Neuronal stem cell (in vitro differentiated cells): ENCODE measurements around the gene TNFRSF17.
A peak's percentile ranks its signal among the peaks of the same experiment; 100 is the strongest.
"Not testable (repeated sequence)": the region's sequence is repeated elsewhere in the genome, so short reads cannot be mapped to it uniquely, and the experiment has no call there.

ENCODE experiments used
- DNase-seq: peaks from one replicate; pipeline ENCODE4 v3.0.0-alpha.2; 2013; ENCODE audit warnings: low spot score
- H2AFZ ChIP-seq: one replicate; pipeline ENCODE4 v1.6.1; 2013; ENCODE audit warnings: mild to moderate bottlenecking, low read length, inconsistent platforms
- H2AK5ac ChIP-seq: 2 replicates; pipeline ENCODE4 v1.6.1; 2013; ENCODE audit warnings: low read depth, mild to moderate bottlenecking, inconsistent platforms, low read length, moderate library complexity, mixed read lengths
- H2BK120ac ChIP-seq: 2 replicates; pipeline ENCODE4 v1.6.1; 2013; ENCODE audit warnings: low read depth, mild to moderate bottlenecking, inconsistent platforms, low read length, moderate library complexity, mixed read lengths
- H2BK12ac ChIP-seq: one replicate; pipeline ENCODE4 v1.6.1; 2013; ENCODE audit warnings: low read length, inconsistent platforms
- H2BK15ac ChIP-seq: 2 replicates; pipeline ENCODE4 v1.6.1; 2013; ENCODE audit warnings: mild to moderate bottlenecking, low read length, inconsistent platforms, mixed read lengths
- H2BK5ac ChIP-seq: one replicate; pipeline ENCODE4 v1.6.1; 2013; ENCODE audit warnings: inconsistent platforms, mild to moderate bottlenecking, low read length, moderate library complexity
- H3K14ac ChIP-seq: one replicate; pipeline ENCODE4 v1.6.1; 2013; ENCODE audit warnings: low read length, inconsistent platforms
- H3K18ac ChIP-seq: 2 replicates; pipeline ENCODE4 v1.6.1; 2013; ENCODE audit warnings: low read length, inconsistent platforms
- H3K23ac ChIP-seq: 2 replicates; pipeline ENCODE4 v1.6.1; 2013; ENCODE audit warnings: low read depth, mild to moderate bottlenecking, mixed read lengths, low read length, inconsistent platforms; ENCODE audit not compliant: poor library complexity
- H3K27ac ChIP-seq: replicated peaks from 3 replicates; pipeline ENCODE4 v1.5.1; 2013; ENCODE audit warnings: low read length, inconsistent platforms
- H3K27me3 ChIP-seq, 3 experiments: 2 replicates each; pipeline ENCODE4 v1.6.1; 2013; ENCODE audit warnings: low read length in 3 of 3, mild to moderate bottlenecking in 2 of 3, inconsistent platforms in 1 of 3, low read depth in 1 of 3, mixed read lengths in 1 of 3, moderate library complexity in 1 of 3; ENCODE audit not compliant: control insufficient read depth in 3 of 3, insufficient read depth in 3 of 3
- H3K36me3 ChIP-seq, 2 donors: replicated peaks in 1 of 2; 2 replicates each; pipeline ENCODE4 v1.6.1; 2013; ENCODE audit warnings: low read length in 2 of 2; ENCODE audit not compliant: control insufficient read depth in 2 of 2, insufficient read depth in 2 of 2
- H3K4ac ChIP-seq: 2 replicates; pipeline ENCODE4 v1.6.1; 2013; ENCODE audit warnings: inconsistent platforms, mild to moderate bottlenecking, low read length, moderate library complexity
- H3K4me1 ChIP-seq, 2 donors: 1 replicate in 1 of 2; 2 replicates in 1 of 2; pipeline ENCODE4 v1.6.1; 2013; ENCODE audit warnings: low read length in 2 of 2, low read depth in 1 of 2; ENCODE audit not compliant: control insufficient read depth in 2 of 2, insufficient read depth in 1 of 2
- H3K4me2 ChIP-seq: one replicate; pipeline ENCODE4 v1.6.1; 2013; ENCODE audit warnings: mild to moderate bottlenecking, low read length, inconsistent platforms; ENCODE audit not compliant: insufficient read depth, poor library complexity, severe bottlenecking
- H3K4me3 ChIP-seq, 2 donors: 2 replicates each; pipeline ENCODE4 v1.5.1; 2013; ENCODE audit warnings: low read length in 2 of 2, mild to moderate bottlenecking in 2 of 2, inconsistent platforms in 1 of 2, moderate library complexity in 1 of 2
- H3K79me1 ChIP-seq: one replicate; pipeline ENCODE4 v1.6.1; 2013; ENCODE audit warnings: low read depth, mild to moderate bottlenecking, inconsistent platforms, low read length, moderate library complexity
- H3K9ac ChIP-seq: one replicate; pipeline ENCODE4 v1.6.1; 2013; ENCODE audit warnings: mild to moderate bottlenecking, low read depth, low read length, inconsistent platforms; ENCODE audit not compliant: poor library complexity
- H3K9me3 ChIP-seq, 2 donors: replicated peaks in 1 of 2; 2 replicates each; pipeline versions ENCODE3 to v1.6.1; 2013; ENCODE audit warnings: low read length in 2 of 2, mild to moderate bottlenecking in 2 of 2, inconsistent platforms in 1 of 2, low read depth in 1 of 2, mixed read lengths in 1 of 2, moderate library complexity in 1 of 2; ENCODE audit not compliant: control insufficient read depth in 2 of 2, insufficient read depth in 1 of 2
- H4K8ac ChIP-seq: one replicate; pipeline ENCODE4 v1.6.1; 2013; ENCODE audit warnings: low read depth, mild to moderate bottlenecking, inconsistent platforms, low read length, moderate library complexity
- H4K91ac ChIP-seq: one replicate; pipeline ENCODE4 v1.6.1; 2013; ENCODE audit warnings: low read length, low read depth, mild to moderate bottlenecking, inconsistent platforms; ENCODE audit not compliant: poor library complexity
- WGBS, 2 donors: extraction: QIAGEN DNeasy Blood & Tissue Kit; methylation state at CpG; one replicate each; pipeline ENCODE4 v1.1.7; 2013; ENCODE audit warnings: missing lambda C conversion rate in 2 of 2, mixed read lengths in 1 of 2; ENCODE audit not compliant: insufficient read length in 2 of 2, insufficient replicate concordance in 1 of 2; ENCODE audit errors: extremely low coverage in 2 of 2; 5-methylcytosine and 5-hydroxymethylcytosine counted together

TNFRSF17 gene

DNA sequence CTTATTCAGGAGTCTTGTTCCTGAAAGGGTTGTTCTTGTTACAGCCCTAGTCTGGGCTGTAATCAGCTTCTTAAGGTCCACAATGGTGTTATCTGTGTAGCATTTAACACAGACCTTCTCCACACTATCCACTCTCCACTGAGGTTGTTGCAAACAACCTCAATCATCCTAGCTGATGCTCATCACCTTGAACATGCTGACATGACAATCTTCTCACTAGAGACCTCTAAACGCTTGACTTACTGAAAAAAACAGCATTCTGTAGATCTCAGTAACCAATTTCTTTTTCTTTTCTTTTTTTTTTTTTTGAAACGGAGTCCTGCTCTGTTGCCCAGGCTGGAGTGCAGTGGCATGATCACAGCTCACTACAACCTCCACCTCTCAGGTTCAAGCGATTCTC lies 3.6 kb downstream of the TNFRSF17 start:
- H3K4me2 ChIP-seq, result no peak overlapping the region
- H3K79me1 ChIP-seq, result no peaks in the 10 kb centered on the region
- no peak overlapping the region for H3K4me3 ChIP-seq
- H3K4ac ChIP-seq, result no peak overlapping the region
- H2BK120ac ChIP-seq, result no peak overlapping the region
- no peak overlapping the region for H3K18ac ChIP-seq
- H3K9me3 ChIP-seq, result no peaks in the 10 kb centered on the region
- H3K27me3 ChIP-seq, result no peaks in the 10 kb centered on the region
- no peak overlapping the region for H2BK12ac ChIP-seq
- H3K14ac ChIP-seq, result no peak overlapping the region
- H4K8ac ChIP-seq, result no peak overlapping the region
- H3K4me1 ChIP-seq, result peaks cover 0 to 4% of the 10 kb centered on the region in 2 donors
- H3K36me3 ChIP-seq, result peaks cover 0 to 18% of the 10 kb centered on the region in 2 donors
- DNase-seq, result no peak
- no peak overlapping the region for H2AK5ac ChIP-seq
- no peak overlapping the region for H3K27ac ChIP-seq
- H3K9ac ChIP-seq, result no peak overlapping the region
- no peak overlapping the region for H2BK5ac ChIP-seq
- H2BK15ac ChIP-seq, result no peak overlapping the region
- no peak overlapping the region for H3K23ac ChIP-seq
- no CpG with 5 or more reads among the region's 3 CpGs for WGBS, 2 donors
- H2AFZ ChIP-seq, result no peak overlapping the region
- no peak overlapping the region for H4K91ac ChIP-seq

DNA sequence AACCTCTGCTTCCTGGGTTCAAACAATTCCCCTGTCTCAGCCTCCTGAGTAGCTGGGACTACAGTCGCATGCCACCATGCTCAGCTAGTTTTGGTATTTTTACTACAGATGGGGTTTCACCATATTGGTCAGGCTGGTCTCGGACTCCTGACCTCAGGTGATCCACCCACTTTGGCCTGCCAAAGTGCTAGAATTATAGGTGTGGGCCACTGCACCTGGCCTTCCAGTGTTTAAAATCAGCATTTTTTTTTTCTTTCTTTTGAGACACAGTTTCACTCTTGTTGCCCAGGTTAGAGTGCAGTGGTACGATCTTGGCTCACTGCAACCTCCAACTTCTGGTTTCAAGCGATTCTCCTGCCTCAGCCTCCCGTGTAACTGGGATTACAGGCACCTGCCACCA lies 5.3 kb downstream of the TNFRSF17 start:
- not testable (repeated sequence) for H2BK120ac ChIP-seq, H3K9ac ChIP-seq, H2AFZ ChIP-seq, H3K27ac ChIP-seq, H3K4me3 ChIP-seq, H3K4me2 ChIP-seq, H3K23ac ChIP-seq, H3K14ac ChIP-seq, H2BK5ac ChIP-seq, H4K91ac ChIP-seq, H3K27me3 ChIP-seq, H3K9me3 ChIP-seq, H2AK5ac ChIP-seq, H3K18ac ChIP-seq, H2BK15ac ChIP-seq, H2BK12ac ChIP-seq, H3K4ac ChIP-seq, H3K4me1 ChIP-seq, H4K8ac ChIP-seq, H3K79me1 ChIP-seq, DNase-seq
- no CpG with 5 or more reads among the region's 5 CpGs for WGBS, 2 donors
- peaks cover 0 to 26% of the 10 kb centered on the region in 2 donors for H3K36me3 ChIP-seq

DNA sequence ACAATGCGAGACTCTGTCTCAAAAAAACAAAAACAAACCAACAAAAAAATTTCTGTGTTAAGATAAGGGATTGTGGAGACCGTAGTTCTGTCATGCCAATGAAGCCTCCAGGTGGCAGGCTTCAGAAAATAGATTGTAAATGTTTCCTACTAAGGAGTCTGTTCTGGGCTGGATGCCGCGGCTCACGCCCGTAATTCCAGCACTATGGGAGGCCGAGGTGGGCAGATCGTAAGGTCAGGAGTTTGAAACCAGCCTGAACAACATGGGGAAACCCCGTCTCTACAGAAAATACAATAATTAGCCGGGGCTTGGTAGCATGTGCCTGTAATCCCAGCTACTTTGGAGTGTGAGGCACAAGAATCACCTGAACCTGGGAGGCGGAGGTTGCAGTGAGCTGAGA lies 7.1 kb downstream of the TNFRSF17 start:
- no peak overlapping the region for H3K4me3 ChIP-seq

DNA sequence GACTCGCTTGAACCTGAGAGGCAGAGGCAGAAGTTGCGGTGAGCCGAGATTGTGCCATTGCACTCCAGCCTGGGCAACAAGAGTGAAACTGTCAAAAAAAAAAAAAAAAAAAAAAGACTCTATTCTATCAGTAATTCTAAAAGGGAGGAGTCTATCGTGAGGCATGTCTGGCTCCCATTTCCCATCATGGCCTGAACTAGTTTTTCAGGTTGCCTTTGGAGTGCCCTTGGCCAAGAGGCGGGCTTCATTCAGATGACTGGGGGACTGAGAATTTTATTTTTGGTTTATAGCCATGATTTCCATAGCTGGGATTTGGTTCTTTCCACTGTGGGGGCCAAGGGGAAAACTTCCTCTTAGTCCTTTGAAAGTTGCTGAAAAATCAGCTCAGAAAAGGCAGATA lies 8.1 kb downstream of the TNFRSF17 start:
- Histone ChIP-seq H3K23ac (no peak overlapping the region), H2BK12ac (no peak overlapping the region), H3K18ac (no peak overlapping the region), H3K27me3 (no peaks in the 10 kb centered on the region), H3K79me1 (peaks cover 7% of the 10 kb centered on the region), H3K9me3 (peaks cover 0 to 1% of the 10 kb centered on the region in 2 donors), H4K91ac (no peak overlapping the region), H2BK5ac (no peak overlapping the region), H2BK120ac (no peak overlapping the region), H2BK15ac (no peak overlapping the region), H3K4me2 (no peak overlapping the region), H3K4me3 (no peak overlapping the region), H4K8ac (no peak overlapping the region), H3K27ac (no peak overlapping the region), H2AFZ (no peak overlapping the region), H3K36me3 (peaks cover 0 to 26% of the 10 kb centered on the region in 2 donors), H3K14ac (no peak overlapping the region), H3K9ac (no peak overlapping the region), H2AK5ac (no peak overlapping the region), H3K4ac (no peak overlapping the region), H3K4me1 (peaks cover 11 to 14% of the 10 kb centered on the region in 2 donors)
- no peak for DNase-seq
- WGBS, 2 donors, result no CpG with 5 or more reads among the region's 5 CpGs

More for the DNA sequence above, 7.1 kb downstream of the TNFRSF17 start:
- no peak overlapping the region for H3K14ac ChIP-seq
- no peaks in the 10 kb centered on the region for H3K27me3 ChIP-seq
- DNase-seq, result no peak
- H3K79me1 ChIP-seq, result peaks cover 5% of the 10 kb centered on the region
- H3K23ac ChIP-seq, result no peak overlapping the region
- no peak overlapping the region for H2BK120ac ChIP-seq
- no peak overlapping the region for H2BK12ac ChIP-seq
- H4K91ac ChIP-seq, result no peak overlapping the region
- H2AFZ ChIP-seq, result no peak overlapping the region
- no peak overlapping the region for H3K4me2 ChIP-seq
- no peaks in the 10 kb centered on the region for H3K9me3 ChIP-seq
- no peak overlapping the region for H2BK15ac ChIP-seq
- H3K4me1 ChIP-seq, result peaks cover 4 to 6% of the 10 kb centered on the region in 2 donors
- no peak overlapping the region for H3K4ac ChIP-seq
- H2BK5ac ChIP-seq, result no peak overlapping the region
- no peak overlapping the region for H3K27ac ChIP-seq
- no peak overlapping the region for H3K9ac ChIP-seq
- H4K8ac ChIP-seq, result peak overlapping the region; percentile 23
- no peak overlapping the region for H3K18ac ChIP-seq
- no peak overlapping the region for H2AK5ac ChIP-seq
- WGBS, 2 donors, result no CpG with 5 or more reads among the region's 11 CpGs
- peaks cover 0 to 26% of the 10 kb centered on the region in 2 donors for H3K36me3 ChIP-seq
